ENCODE measurements around the gene INTS15.

INTS15 gene

GRCh38 chr7:6590645-6591110 lies 857 bp downstream of the INTS15 start:
- Histone ChIP-seq H3K4me3 (replicated peaks; ENCODE audit: insufficient read depth, low read length) (peak overlapping the region; percentile 84), H3K27ac (replicated peaks) (peak overlapping the region; percentile 65), H3K27me3 (ENCODE audit: insufficient read depth, poor library complexity, severe bottlenecking) (no peaks in the 10 kb centered on the region)
- no peak for TF ChIP-seq CTCF (IDR thresholded peaks at IDR 0.05; ENCODE audit: insufficient read depth, low read length)
- no peak for TF ChIP-seq SPI1 (IDR thresholded peaks at IDR 0.05; ENCODE audit: borderline replicate concordance, low read depth)
- TF ChIP-seq POLR2AphosphoS5 (IDR thresholded peaks at IDR 0.05; ENCODE audit: low read depth), result no peak
- TF ChIP-seq REST (IDR thresholded peaks at IDR 0.05; ENCODE audit: insufficient replicate concordance, low read depth), result no peak
- no peak for TF ChIP-seq GABPA (IDR thresholded peaks at IDR 0.05; ENCODE audit: low read depth)
- no peak for DNase-seq (ENCODE audit: low read depth in 1 of 2, low spot score in 1 of 2)

- Histone ChIP-seq H3K27ac (replicated peaks) (no peak overlapping the region), H3K27me3 (ENCODE audit: insufficient read depth, poor library complexity, severe bottlenecking) (no peaks in the 10 kb centered on the region), H3K4me3 (replicated peaks; ENCODE audit: insufficient read depth, low read length) (no peak overlapping the region)
- DNase-seq (ENCODE audit: low read depth in 1 of 2, low spot score in 1 of 2), result no peak
- TF ChIP-seq POLR2AphosphoS5 (IDR thresholded peaks at IDR 0.05; ENCODE audit: low read depth), result no peak
- no peak for TF ChIP-seq CTCF (IDR thresholded peaks at IDR 0.05; ENCODE audit: insufficient read depth, low read length)
- no peak for TF ChIP-seq GABPA (IDR thresholded peaks at IDR 0.05; ENCODE audit: low read depth)
- no peak for TF ChIP-seq SPI1 (IDR thresholded peaks at IDR 0.05; ENCODE audit: borderline replicate concordance, low read depth)
- no peak for TF ChIP-seq REST (IDR thresholded peaks at IDR 0.05; ENCODE audit: insufficient replicate concordance, low read depth)
These were observed 10.3 kb downstream of the INTS15 start for GRCh38 chr7:6600093-6600492.

GRCh38 chr7:6604458-6604857 lies 14.6 kb downstream of the INTS15 start:
- TF ChIP-seq POLR2AphosphoS5 (IDR thresholded peaks at IDR 0.05; ENCODE audit: low read depth) (no peak), CTCF (IDR thresholded peaks at IDR 0.05; ENCODE audit: insufficient read depth, low read length) (no peak), SPI1 (IDR thresholded peaks at IDR 0.05; ENCODE audit: borderline replicate concordance, low read depth) (no peak), REST (IDR thresholded peaks at IDR 0.05; ENCODE audit: insufficient replicate concordance, low read depth) (no peak), GABPA (IDR thresholded peaks at IDR 0.05; ENCODE audit: low read depth) (no peak)
- H3K27ac ChIP-seq (replicated peaks), result no peak overlapping the region
- H3K27me3 ChIP-seq (ENCODE audit: insufficient read depth, poor library complexity, severe bottlenecking), result no peaks in the 10 kb centered on the region
- no peak for DNase-seq (ENCODE audit: low read depth in 1 of 2, low spot score in 1 of 2)
- H3K4me3 ChIP-seq (replicated peaks; ENCODE audit: insufficient read depth, low read length), result no peak overlapping the region

Measured in HL-60 (cell line).